Effector memory CD8-positive, alpha-beta T cell (primary cell): Measurements from ENCODE around the gene PCSK5.
"Not testable (repeated sequence)": the region's sequence is repeated elsewhere in the genome, so short reads cannot be mapped to it uniquely, and the experiment has no call there.

Experiments used
- ATAC-seq: fragments of 150-1000 bp; cut with Tn5 transposase; replicated peaks from 2 replicates; pipeline ENCODE4 v1.10.0; 2021; ENCODE audit warnings: mild to moderate bottlenecking, moderate library complexity
- DNase-seq, 3 experiments: peaks; one replicate each; pipeline ENCODE4 v3.0.0; 2021
- H3K27ac Mint-ChIP-seq, 2 donors: one replicate each; pipeline ENCODE4 v1.8.0; 2022; ENCODE audit warnings: mild to moderate bottlenecking in 2 of 2, mixed read lengths in 2 of 2, moderate library complexity in 2 of 2
- H3K27me3 Mint-ChIP-seq, 2 donors: one replicate each; pipeline ENCODE4 v1.8.0; 2022; ENCODE audit warnings: mixed read lengths in 2 of 2
- H3K36me3 Mint-ChIP-seq: one replicate; pipeline ENCODE4 v1.8.0; 2022; ENCODE audit warnings: mild to moderate bottlenecking, moderate library complexity, mixed read lengths; ENCODE audit not compliant: insufficient read depth
- H3K4me1 Mint-ChIP-seq, 2 donors: one replicate each; pipeline ENCODE4 v1.8.0; 2022; ENCODE audit warnings: low read depth in 2 of 2, mixed read lengths in 2 of 2
- H3K4me3 Mint-ChIP-seq, 2 donors: one replicate each; pipeline ENCODE4 v1.8.0; 2022; ENCODE audit warnings: mild to moderate bottlenecking in 2 of 2, mixed read lengths in 2 of 2, moderate library complexity in 2 of 2
- H3K9me3 Mint-ChIP-seq, 2 donors: one replicate each; pipeline ENCODE4 v1.8.0; 2022; ENCODE audit warnings: mixed read lengths in 2 of 2

The PCSK5 gene

DNA sequence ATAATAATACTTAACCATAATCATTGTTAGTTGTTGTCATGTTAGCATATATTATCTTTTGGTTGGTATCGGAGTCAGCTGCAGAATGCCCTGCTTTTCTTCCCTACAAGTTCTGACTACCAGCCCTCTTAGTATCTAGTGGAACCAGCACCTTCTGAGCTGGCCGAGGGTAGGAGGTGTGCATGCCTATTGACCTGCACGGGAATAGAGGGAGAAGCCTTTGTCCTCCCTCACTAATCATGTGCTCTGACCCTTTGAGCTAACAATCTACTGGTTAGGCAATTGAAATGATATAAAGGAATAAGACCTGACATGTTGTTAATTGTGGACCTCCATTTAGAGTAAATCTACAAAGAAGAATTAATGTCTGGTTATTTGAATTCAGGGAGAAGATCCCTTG, 4.1 kb downstream of the PCSK5 start:
- Mint-ChIP-seq H3K4me1 (peaks cover 13 to 17% of the 10 kb centered on the region in 2 donors), H3K27ac (no peak overlapping the region), H3K9me3 (peaks cover 0 to 1% of the 10 kb centered on the region in 2 donors), H3K27me3 (peaks cover 33 to 35% of the 10 kb centered on the region in 2 donors), H3K36me3 (peaks cover 10% of the 10 kb centered on the region), H3K4me3 (no peak overlapping the region)
- DNase-seq (no peak), ATAC-seq (no peak)

GRCh38 chr9:75895112-75895511, 4.6 kb downstream of the PCSK5 start:
- DNase-seq (no peak), ATAC-seq (no peak)
- peaks cover 0 to 2% of the 10 kb centered on the region in 2 donors for H3K9me3 Mint-ChIP-seq
- peaks cover 11 to 13% of the 10 kb centered on the region in 2 donors for H3K4me1 Mint-ChIP-seq
- no peak overlapping the region for H3K27ac Mint-ChIP-seq
- H3K27me3 Mint-ChIP-seq, result peaks cover 29 to 32% of the 10 kb centered on the region in 2 donors
- H3K4me3 Mint-ChIP-seq, result no peak overlapping the region
- H3K36me3 Mint-ChIP-seq, result peaks cover 10% of the 10 kb centered on the region

DNA sequence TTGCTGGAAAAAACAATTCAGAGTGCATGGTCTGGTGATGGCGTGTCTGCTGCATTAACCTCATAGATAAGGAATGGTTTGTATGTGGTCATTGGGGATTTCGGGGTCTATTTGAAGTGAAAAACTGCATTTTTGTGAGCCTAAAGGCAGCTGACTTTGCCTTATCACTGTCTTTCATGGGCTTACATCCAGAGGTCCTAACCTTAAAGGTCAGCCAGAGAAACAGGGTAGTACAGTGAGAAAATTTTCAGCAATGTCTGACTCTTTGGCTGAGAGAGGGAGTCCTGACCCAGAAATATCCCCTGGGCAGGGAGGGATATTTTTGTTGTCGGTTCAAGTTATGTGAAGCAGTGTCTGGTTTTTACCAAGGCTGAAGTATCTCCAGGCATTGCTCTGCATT, 5.7 kb downstream of the PCSK5 start:
- no peak for DNase-seq
- Mint-ChIP-seq H3K9me3 (peaks cover 0 to 2% of the 10 kb centered on the region in 2 donors), H3K27me3 (peaks cover 22 to 29% of the 10 kb centered on the region in 2 donors), H3K4me1 (peaks cover 9 to 10% of the 10 kb centered on the region in 2 donors), H3K27ac (no peak overlapping the region), H3K36me3 (peaks cover 7% of the 10 kb centered on the region), H3K4me3 (no peak overlapping the region)
- no peak for ATAC-seq

DNA sequence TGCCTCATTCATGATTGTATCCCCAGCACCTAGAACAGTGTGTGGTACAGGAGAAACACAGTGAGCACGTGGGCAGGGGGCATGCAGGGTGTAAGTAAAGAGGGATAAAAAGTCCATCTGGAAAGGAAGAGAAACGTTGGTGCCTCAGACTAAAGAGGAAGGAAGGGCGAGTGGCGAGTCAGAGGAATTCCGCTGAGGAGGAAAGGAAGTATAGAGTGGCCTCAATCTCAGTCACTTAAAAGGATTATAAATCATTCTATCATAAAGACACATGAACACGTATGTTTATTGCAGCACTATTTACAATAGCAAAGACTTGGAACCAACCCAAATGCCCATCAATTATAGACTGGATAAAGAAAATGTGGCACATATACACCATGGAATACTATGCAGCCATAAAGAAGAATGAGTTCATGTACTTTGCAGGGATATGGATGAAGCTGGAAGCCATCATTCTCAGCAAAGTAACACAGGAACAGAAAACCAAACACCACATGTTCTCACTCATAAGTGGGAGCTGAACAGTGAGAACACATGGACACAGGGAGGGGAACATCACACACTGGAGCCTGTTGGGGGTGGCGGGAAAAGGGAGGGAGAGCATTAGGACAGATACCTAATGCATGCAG, 10.5 kb downstream of the PCSK5 start:
- not testable (repeated sequence) for ATAC-seq, H3K4me3 Mint-ChIP-seq, H3K9me3 Mint-ChIP-seq, DNase-seq, H3K27me3 Mint-ChIP-seq, H3K27ac Mint-ChIP-seq, H3K36me3 Mint-ChIP-seq, H3K4me1 Mint-ChIP-seq

DNA sequence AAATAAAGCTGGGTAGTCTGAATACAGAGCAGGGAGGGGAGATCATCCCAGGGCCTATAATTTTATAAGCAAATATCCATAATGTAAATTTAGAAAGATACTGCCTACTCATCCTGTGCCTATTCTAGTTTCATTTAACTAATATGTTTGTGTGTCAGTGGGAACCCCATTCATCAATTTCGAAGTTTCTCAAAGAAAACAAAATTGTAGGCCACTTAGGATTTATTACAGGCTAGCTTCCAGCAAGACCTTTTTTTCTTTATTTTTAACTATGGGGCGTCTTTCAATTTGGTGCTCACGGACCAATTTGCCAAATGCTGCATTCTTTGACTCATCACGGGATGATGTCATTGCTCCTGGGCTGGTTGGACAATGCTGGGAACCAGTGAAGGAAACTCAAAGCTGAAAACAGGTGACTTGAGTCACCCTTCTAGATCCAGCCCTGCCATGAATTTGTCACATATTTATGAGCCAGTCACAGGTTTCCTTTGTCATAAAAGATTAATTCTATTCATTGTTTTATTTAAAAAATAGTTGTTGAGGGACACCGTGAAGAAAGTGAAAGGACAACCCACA, 13.4 kb downstream of the PCSK5 start:
- Mint-ChIP-seq H3K9me3 (peaks cover 0 to 4% of the 10 kb centered on the region in 2 donors), H3K4me3 (no peak overlapping the region), H3K4me1 (no peaks in the 10 kb centered on the region), H3K27ac (no peak overlapping the region), H3K27me3 (peaks cover 0 to 6% of the 10 kb centered on the region in 2 donors), H3K36me3 (peaks cover 2% of the 10 kb centered on the region)
- no peak for DNase-seq
- ATAC-seq, result no peak

DNA sequence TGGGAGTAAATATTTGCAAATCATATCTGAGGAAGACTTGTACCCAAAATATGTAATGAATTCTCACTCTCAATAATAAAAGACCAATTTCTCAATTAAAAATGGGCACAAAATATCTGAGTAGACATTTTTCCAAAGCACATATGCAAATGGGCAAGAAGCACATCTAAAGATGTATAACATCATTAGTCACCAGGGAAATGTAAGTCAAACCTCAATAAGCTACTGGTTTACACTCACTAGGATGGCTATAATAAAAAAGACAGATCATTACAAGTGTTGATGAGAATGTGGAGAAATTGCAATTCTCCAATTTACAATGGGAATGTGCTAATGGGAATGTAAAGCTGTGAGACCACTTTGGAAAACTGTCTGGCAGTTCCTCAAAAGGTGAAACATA, 13.9 kb downstream of the PCSK5 start:
- Mint-ChIP-seq H3K4me3 (no peak overlapping the region), H3K36me3 (peaks cover 2% of the 10 kb centered on the region), H3K27me3 (peaks cover 0 to 5% of the 10 kb centered on the region in 2 donors), H3K9me3 (peaks cover 0 to 4% of the 10 kb centered on the region in 2 donors), H3K27ac (no peak overlapping the region), H3K4me1 (no peaks in the 10 kb centered on the region)
- ATAC-seq (no peak), DNase-seq (no peak)

GRCh38 chr9:75906531-75906930, 16.1 kb downstream of the PCSK5 start:
- no peak for ATAC-seq
- Mint-ChIP-seq H3K4me1 (no peaks in the 10 kb centered on the region), H3K27me3 (no peaks in the 10 kb centered on the region), H3K4me3 (no peak overlapping the region), H3K27ac (no peak overlapping the region), H3K9me3 (peaks cover 0 to 2% of the 10 kb centered on the region in 2 donors), H3K36me3 (no peaks in the 10 kb centered on the region)
- DNase-seq, result no peak

DNA sequence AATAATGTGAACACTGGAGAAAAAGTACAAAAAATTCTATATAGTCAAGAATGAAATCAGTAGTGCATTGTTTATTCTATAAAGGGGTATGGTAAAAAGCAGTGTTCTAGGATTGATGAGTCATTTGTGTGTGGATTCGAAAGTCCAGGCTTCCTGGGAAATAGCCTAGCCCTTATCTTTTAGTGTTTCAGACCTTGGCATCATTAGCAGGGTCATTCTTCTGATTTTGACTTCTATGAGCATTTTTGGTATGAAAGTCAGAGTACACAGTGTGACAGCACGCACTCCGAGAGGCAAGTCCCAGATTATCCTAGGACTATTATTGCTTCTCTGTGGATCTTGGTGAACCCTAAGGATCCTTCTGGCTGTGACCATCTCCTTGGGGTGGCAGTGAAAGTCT, 16.9 kb downstream of the PCSK5 start:
- Mint-ChIP-seq H3K27me3 (no peaks in the 10 kb centered on the region), H3K27ac (no peak overlapping the region), H3K4me1 (no peaks in the 10 kb centered on the region), H3K9me3 (peaks cover 0 to 2% of the 10 kb centered on the region in 2 donors), H3K4me3 (no peak overlapping the region), H3K36me3 (no peaks in the 10 kb centered on the region)
- ATAC-seq, result no peak
- DNase-seq, result no peak

DNA sequence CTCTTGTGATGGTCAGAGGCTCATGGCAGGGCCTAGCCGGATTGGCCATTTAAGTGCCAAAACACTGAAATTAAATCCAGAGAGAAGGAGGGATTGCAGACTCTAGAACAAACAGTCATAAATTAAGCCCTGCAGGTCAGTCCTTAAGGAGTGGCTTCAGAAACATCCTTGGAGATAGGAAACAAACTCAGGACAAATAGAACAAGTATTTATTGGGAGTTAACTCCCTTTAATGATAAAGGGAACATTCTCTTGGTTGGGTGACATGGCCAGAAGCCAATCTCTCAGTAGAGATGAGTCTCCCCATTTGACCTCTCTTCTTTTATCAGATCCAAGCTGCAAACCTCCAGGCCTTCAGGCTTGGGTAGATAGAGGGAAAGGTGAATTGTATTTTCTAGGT, 17.4 kb downstream of the PCSK5 start:
- Mint-ChIP-seq H3K36me3 (no peaks in the 10 kb centered on the region), H3K27me3 (no peaks in the 10 kb centered on the region), H3K9me3 (peaks cover 0 to 2% of the 10 kb centered on the region in 2 donors), H3K27ac (no peak overlapping the region), H3K4me1 (no peaks in the 10 kb centered on the region), H3K4me3 (no peak overlapping the region)
- no peak for DNase-seq
- ATAC-seq, result no peak

- ATAC-seq, result no peak
- no peak for DNase-seq
- Mint-ChIP-seq H3K9me3 (peaks cover 0 to 2% of the 10 kb centered on the region in 2 donors), H3K4me1 (no peaks in the 10 kb centered on the region), H3K27me3 (no peaks in the 10 kb centered on the region), H3K27ac (no peak overlapping the region), H3K4me3 (no peak overlapping the region), H3K36me3 (no peaks in the 10 kb centered on the region)
These were observed 19.3 kb downstream of the PCSK5 start for GRCh38 chr9:75909776-75910175.

DNA sequence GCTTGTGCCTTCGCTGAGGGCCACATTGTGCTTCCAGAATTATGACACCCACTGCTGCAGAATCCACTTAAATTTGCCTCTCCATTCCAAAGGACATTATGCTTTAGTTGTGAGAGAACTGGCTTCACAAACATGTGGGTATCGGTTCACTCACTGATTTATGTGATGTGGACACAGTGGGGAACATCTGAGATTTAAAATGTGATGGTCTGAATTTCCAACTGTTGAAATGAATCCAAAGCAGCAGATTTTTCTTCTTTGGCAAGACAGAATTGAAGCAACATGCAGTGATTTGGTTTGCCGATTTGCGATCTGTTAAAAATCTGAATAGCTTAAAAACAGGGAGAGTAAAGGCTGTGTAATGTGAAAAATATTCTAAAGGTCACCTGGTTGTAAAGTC, 20.3 kb downstream of the PCSK5 start:
- H3K9me3 Mint-ChIP-seq, result peaks cover 0 to 2% of the 10 kb centered on the region in 2 donors

GRCh38 chr9:75911390-75911789, 20.9 kb downstream of the PCSK5 start:
- DNase-seq, result no peak
- Mint-ChIP-seq H3K4me1 (no peaks in the 10 kb centered on the region), H3K4me3 (no peak overlapping the region), H3K36me3 (no peaks in the 10 kb centered on the region), H3K27ac (no peak overlapping the region), H3K27me3 (no peaks in the 10 kb centered on the region), H3K9me3 (peaks cover 0 to 3% of the 10 kb centered on the region in 2 donors)
- ATAC-seq, result no peak

More for the DNA sequence above, 20.3 kb downstream of the PCSK5 start:
- Mint-ChIP-seq H3K36me3 (no peaks in the 10 kb centered on the region), H3K4me1 (no peaks in the 10 kb centered on the region), H3K27me3 (no peaks in the 10 kb centered on the region), H3K27ac (no peak overlapping the region), H3K4me3 (no peak overlapping the region)
- DNase-seq, result no peak
- ATAC-seq, result no peak

- no peak overlapping the region for H3K27ac Mint-ChIP-seq
- H3K4me1 Mint-ChIP-seq, result no peaks in the 10 kb centered on the region
- ATAC-seq, result no peak
- no peaks in the 10 kb centered on the region for H3K27me3 Mint-ChIP-seq
- no peak overlapping the region for H3K4me3 Mint-ChIP-seq
- DNase-seq, result no peak
- H3K36me3 Mint-ChIP-seq, result no peaks in the 10 kb centered on the region
- H3K9me3 Mint-ChIP-seq, result peaks cover 0 to 4% of the 10 kb centered on the region in 2 donors
These were observed 22.5 kb downstream of the PCSK5 start for GRCh38 chr9:75912951-75913350.

GRCh38 chr9:75914002-75914401, 23.5 kb downstream of the PCSK5 start:
- H3K36me3 Mint-ChIP-seq, result no peaks in the 10 kb centered on the region
- H3K4me1 Mint-ChIP-seq, result no peaks in the 10 kb centered on the region
- no peak for DNase-seq
- no peaks in the 10 kb centered on the region for H3K27me3 Mint-ChIP-seq
- H3K9me3 Mint-ChIP-seq, result peaks cover 0 to 2% of the 10 kb centered on the region in 2 donors
- H3K4me3 Mint-ChIP-seq, result no peak overlapping the region
- H3K27ac Mint-ChIP-seq, result no peak overlapping the region
- ATAC-seq, result no peak
